CD8-positive, alpha-beta memory T cell (primary cell): ENCODE results near the gene KREMEN2. TPM values are rescaled to one million over a fixed set of nuclear protein-coding genes. Genes with fewer than 3 reads are reported as not detected.

Experiments
- CTCF ChIA-PET: fragments of 350-600 bp; sonication (Branson Sonifier 250); formaldehyde crosslinking; loops from one replicate; lab custom pipeline; 2021; ENCODE audit warnings: antibody characterized with exemption; lab: Charles Lee
- POLR2A ChIA-PET: fragments of 350-600 bp; sonication (Branson Sonifier 250); formaldehyde crosslinking; loops from one replicate; lab custom pipeline; 2021; ENCODE audit warnings: antibody characterized with exemption; lab: Charles Lee
- DNase-seq, 5 donors: peaks; one replicate each; pipeline versions ENCODE4 v3.0.0 to v3.0.0-alpha.2; 2020 to 2022; ENCODE audit warnings: mixed read lengths in 1 of 5
- H3K27ac ChIP-seq: one replicate; pipeline ENCODE4 v1.7.0; 2013; ENCODE audit warnings: low read depth, mild to moderate bottlenecking, low read length, moderate library complexity
- H3K27me3 ChIP-seq: 2 replicates; pipeline ENCODE4 v1.7.0; 2013; ENCODE audit warnings: low read length, mild to moderate bottlenecking; ENCODE audit not compliant: insufficient read depth, poor library complexity, severe bottlenecking
- H3K36me3 ChIP-seq: 2 replicates; pipeline ENCODE4 v1.7.0; 2013; ENCODE audit warnings: mild to moderate bottlenecking, low read length, moderate library complexity; ENCODE audit not compliant: insufficient read depth
- H3K4me1 ChIP-seq: 2 replicates; pipeline ENCODE4 v1.7.0; 2013; ENCODE audit warnings: mild to moderate bottlenecking, low read length, moderate library complexity; ENCODE audit not compliant: insufficient read depth
- H3K4me3 ChIP-seq: 2 replicates; pipeline ENCODE4 v1.7.0; 2013; ENCODE audit warnings: mild to moderate bottlenecking, low read length
- H3K9me3 ChIP-seq: 2 replicates; pipeline ENCODE4 v1.7.0; 2013; ENCODE audit warnings: mild to moderate bottlenecking, low read length
- H3K27ac Mint-ChIP-seq, 8 donors: one replicate each; pipeline ENCODE4 v1.8.0; 2020 to 2021; ENCODE audit warnings: mixed read lengths in 8 of 8, mild to moderate bottlenecking in 6 of 8, inconsistent platforms in 3 of 8, moderate library complexity in 3 of 8
- H3K27me3 Mint-ChIP-seq, 2 donors: one replicate each; pipeline ENCODE4 v1.8.0; 2020 to 2021; ENCODE audit warnings: mixed read lengths in 2 of 2, mild to moderate bottlenecking in 1 of 2, moderate library complexity in 1 of 2
- H3K36me3 Mint-ChIP-seq, 3 donors: one replicate each; pipeline ENCODE4 v1.8.0; 2020 to 2021; ENCODE audit warnings: mixed read lengths in 3 of 3, inconsistent platforms in 1 of 3, mild to moderate bottlenecking in 1 of 3
- H3K4me1 Mint-ChIP-seq, 3 donors: one replicate each; pipeline ENCODE4 v1.8.0; 2020 to 2021; ENCODE audit warnings: mixed read lengths in 3 of 3, inconsistent platforms in 1 of 3, mild to moderate bottlenecking in 1 of 3
- H3K4me3 Mint-ChIP-seq, 7 donors: one replicate each; pipeline ENCODE4 v1.8.0; 2020 to 2021; ENCODE audit warnings: mixed read lengths in 7 of 7, mild to moderate bottlenecking in 6 of 7, moderate library complexity in 4 of 7, inconsistent platforms in 2 of 7
- H3K9me3 Mint-ChIP-seq, 5 donors: one replicate each; pipeline ENCODE4 v1.8.0; 2020 to 2022; ENCODE audit warnings: mixed read lengths in 5 of 5, mild to moderate bottlenecking in 3 of 5, moderate library complexity in 2 of 5, inconsistent platforms in 1 of 5
- polyA plus RNA-seq: library from polyadenylated mRNA; unstranded; fragments of 300-500 nt; fragmentation: Illumina TruSeq; gene quantifications from one replicate; pipeline ENCODE4 v1.2.3, GENCODE V29; 2021
- total RNA-seq, 2 experiments: library from RNA; stranded (reverse); gene quantifications; one replicate each; pipeline ENCODE4 v1.2.3, GENCODE V29; 2021

Gene KREMEN2
- total and polyA plus RNA-seq, 3 experiments from 2014 or later = not detected

- DNase-seq = no peak
- Mint-ChIP-seq H3K27me3 (peaks cover 5 to 10% of the 10 kb centered on the region in 2 donors), H3K9me3 (peaks cover 0 to 2% (median 0%) of the 10 kb centered on the region in 5 donors), H3K27ac (no peak overlapping the region), H3K4me3 (no peak overlapping the region), H3K4me1 (peaks cover 0 to 7% (median 6%) of the 10 kb centered on the region in 3 donors), H3K36me3 (no peaks in the 10 kb centered on the region)
- Histone ChIP-seq H3K4me1 (no peaks in the 10 kb centered on the region), H3K36me3 (no peaks in the 10 kb centered on the region), H3K4me3 (no peak overlapping the region), H3K9me3 (no peaks in the 10 kb centered on the region), H3K27ac (no peak overlapping the region), H3K27me3 (no peaks in the 10 kb centered on the region)
- CTCF ChIA-PET = interaction anchor here (14.4 kb wide), 1 partner anchor 27 kb away, joined by 289 read pairs; the partner anchor contains the start of genes HCFC1R1, THOC6 and TNFRSF12A
- POLR2A ChIA-PET = interaction anchor here (1.1 kb wide), 1 partner anchor 19 kb away, joined by 3 read pairs; no protein-coding TSS in a partner anchor
Observed at GRCh38 chr16:2999929-3000328, 35.9 kb downstream of the KREMEN2 start.

GRCh38 chr16:3000540-3000939 lies 36.5 kb downstream of the KREMEN2 start:
- no peak overlapping the region for H3K27ac Mint-ChIP-seq
- peaks cover 0 to 8% (median 6%) of the 10 kb centered on the region in 3 donors for H3K4me1 Mint-ChIP-seq
- H3K4me3 Mint-ChIP-seq = no peak overlapping the region
- Histone ChIP-seq H3K27ac (no peak overlapping the region), H3K9me3 (no peaks in the 10 kb centered on the region), H3K4me1 (no peaks in the 10 kb centered on the region), H3K36me3 (no peaks in the 10 kb centered on the region), H3K4me3 (no peak overlapping the region), H3K27me3 (no peaks in the 10 kb centered on the region)
- H3K36me3 Mint-ChIP-seq = no peaks in the 10 kb centered on the region
- H3K9me3 Mint-ChIP-seq = peaks cover 0 to 2% (median 0%) of the 10 kb centered on the region in 5 donors
- no peak for DNase-seq
- H3K27me3 Mint-ChIP-seq = peaks cover 8 to 10% of the 10 kb centered on the region in 2 donors
- ChIA-PET CTCF (interaction anchor here (14.4 kb wide), 1 partner anchor 26 kb away, joined by 289 read pairs; the partner anchor contains the start of genes HCFC1R1, THOC6 and TNFRSF12A), POLR2A (interaction anchor here (1.1 kb wide), 1 partner anchor 19 kb away, joined by 3 read pairs; no protein-coding TSS in a partner anchor)

GRCh38 chr16:3001316-3001715 lies 37.2 kb downstream of the KREMEN2 start:
- ChIA-PET POLR2A (no interaction called here), CTCF (interaction anchor here (1.0 to 14.4 kb wide), 2 partner anchors 26 to 164 kb away, joined by 3 to 289 read pairs; partner anchors contain the start of genes HCFC1R1, THOC6 and TNFRSF12A)
- no peaks in the 10 kb centered on the region for H3K4me1 ChIP-seq
- H3K27ac ChIP-seq = no peak overlapping the region
- H3K9me3 ChIP-seq = no peaks in the 10 kb centered on the region
- H3K27ac Mint-ChIP-seq = no peak overlapping the region
- H3K4me3 ChIP-seq = no peak overlapping the region
- no peak for DNase-seq
- peaks cover 0 to 8% (median 6%) of the 10 kb centered on the region in 3 donors for H3K4me1 Mint-ChIP-seq
- H3K36me3 ChIP-seq = no peaks in the 10 kb centered on the region
- no peak overlapping the region for H3K4me3 Mint-ChIP-seq
- H3K36me3 Mint-ChIP-seq = no peaks in the 10 kb centered on the region
- H3K9me3 Mint-ChIP-seq = peaks cover 0 to 2% (median 0%) of the 10 kb centered on the region in 5 donors
- H3K27me3 Mint-ChIP-seq = peaks cover 8 to 10% of the 10 kb centered on the region in 2 donors
- no peaks in the 10 kb centered on the region for H3K27me3 ChIP-seq

GRCh38 chr16:3003582-3004270 lies 39.7 kb downstream of the KREMEN2 start:
- peaks cover 0 to 2% (median 0%) of the 10 kb centered on the region in 5 donors for H3K9me3 Mint-ChIP-seq
- DNase-seq = peak; percentile 91 to 97 (median 96)
- Histone ChIP-seq H3K36me3 (no peaks in the 10 kb centered on the region), H3K4me3 (no peak overlapping the region), H3K9me3 (no peaks in the 10 kb centered on the region), H3K27me3 (no peaks in the 10 kb centered on the region), H3K4me1 (peaks cover 17% of the 10 kb centered on the region), H3K27ac (no peak overlapping the region)
- H3K27ac Mint-ChIP-seq = peak overlapping the region in 4 of 8 donors; percentile 8 to 79 (median 50)
- peak overlapping the region; percentile 66 to 88 (median 79) for H3K4me3 Mint-ChIP-seq
- ChIA-PET POLR2A (interaction anchor here (0.7 to 1.0 kb wide), 6 partner anchors 16 to 55 kb away, joined by 3 to 7 read pairs (median 4); partner anchors contain the start of gene TNFRSF12A), CTCF (interaction anchor here (0.7 to 14.4 kb wide), 18 partner anchors 8 to 162 kb away, joined by 3 to 289 read pairs (median 4); partner anchors contain the start of genes HCFC1R1, IL32, THOC6 and TNFRSF12A)
- H3K27me3 Mint-ChIP-seq = peaks cover 8 to 13% of the 10 kb centered on the region in 2 donors
- H3K4me1 Mint-ChIP-seq = peaks cover 22 to 31% (median 27%) of the 10 kb centered on the region in 3 donors
- no peaks in the 10 kb centered on the region for H3K36me3 Mint-ChIP-seq

- Histone ChIP-seq H3K9me3 (no peaks in the 10 kb centered on the region), H3K4me3 (no peak overlapping the region), H3K27ac (no peak overlapping the region), H3K36me3 (no peaks in the 10 kb centered on the region), H3K27me3 (no peaks in the 10 kb centered on the region), H3K4me1 (peaks cover 22% of the 10 kb centered on the region)
- Mint-ChIP-seq H3K27ac (peak overlapping the region in 1 of 8 donors; percentile 79), H3K36me3 (no peaks in the 10 kb centered on the region), H3K27me3 (peaks cover 8 to 9% of the 10 kb centered on the region in 2 donors), H3K9me3 (peaks cover 0 to 2% (median 0%) of the 10 kb centered on the region in 5 donors), H3K4me3 (no peak overlapping the region), H3K4me1 (peaks cover 24 to 34% (median 28%) of the 10 kb centered on the region in 3 donors)
- no peak for DNase-seq
- POLR2A ChIA-PET = interaction anchor here (0.7 to 1.0 kb wide), 6 partner anchors 16 to 54 kb away, joined by 3 to 7 read pairs (median 4); partner anchors contain the start of gene TNFRSF12A
- CTCF ChIA-PET = interaction anchor here (0.7 to 14.4 kb wide), 18 partner anchors 8 to 162 kb away, joined by 3 to 289 read pairs (median 4); partner anchors contain the start of genes HCFC1R1, IL32, THOC6 and TNFRSF12A
Observed at GRCh38 chr16:3004319-3004718, 40.2 kb downstream of the KREMEN2 start.

GRCh38 chr16:3004781-3005284 lies 40.8 kb downstream of the KREMEN2 start:
- Histone ChIP-seq H3K27me3 (no peaks in the 10 kb centered on the region), H3K4me1 (peaks cover 22% of the 10 kb centered on the region), H3K4me3 (no peak overlapping the region), H3K36me3 (no peaks in the 10 kb centered on the region), H3K27ac (peak overlapping the region; percentile 59), H3K9me3 (no peaks in the 10 kb centered on the region)
- ChIA-PET CTCF (interaction anchor here (1.3 to 14.4 kb wide), 4 partner anchors 22 to 146 kb away, joined by 3 to 289 read pairs (median 15); partner anchors contain the start of genes HCFC1R1, THOC6 and TNFRSF12A), POLR2A (no interaction called here)
- no peak for DNase-seq
- H3K27me3 Mint-ChIP-seq = peaks cover 8 to 9% of the 10 kb centered on the region in 2 donors
- peaks cover 0 to 2% (median 0%) of the 10 kb centered on the region in 5 donors for H3K9me3 Mint-ChIP-seq
- H3K4me1 Mint-ChIP-seq = peaks cover 24 to 34% (median 28%) of the 10 kb centered on the region in 3 donors
- no peaks in the 10 kb centered on the region for H3K36me3 Mint-ChIP-seq
- no peak overlapping the region for H3K27ac Mint-ChIP-seq
- H3K4me3 Mint-ChIP-seq = peak overlapping the region; percentile 40 to 83 (median 61)

GRCh38 chr16:3007059-3007956 lies 43.2 kb downstream of the KREMEN2 start:
- H3K27ac Mint-ChIP-seq = peak overlapping the region in 5 of 8 donors; percentile 43 to 63 (median 46)
- no peak for DNase-seq
- peaks cover 7 to 8% of the 10 kb centered on the region in 2 donors for H3K27me3 Mint-ChIP-seq
- H3K9me3 Mint-ChIP-seq = no peaks in the 10 kb centered on the region
- H3K36me3 Mint-ChIP-seq = no peaks in the 10 kb centered on the region
- CTCF ChIA-PET = interaction anchor here (0.8 to 14.4 kb wide), 8 partner anchors 10 to 164 kb away, joined by 3 to 289 read pairs (median 4); partner anchors contain the start of genes HCFC1R1, THOC6, TNFRSF12A and ZNF213
- Histone ChIP-seq H3K4me1 (peaks cover 22% of the 10 kb centered on the region), H3K4me3 (no peak overlapping the region), H3K9me3 (no peaks in the 10 kb centered on the region), H3K27me3 (peaks cover 3% of the 10 kb centered on the region), H3K27ac (peak overlapping the region; percentile 60), H3K36me3 (no peaks in the 10 kb centered on the region)
- H3K4me3 Mint-ChIP-seq = peak overlapping the region; percentile 69 to 85 (median 72)
- POLR2A ChIA-PET = interaction anchor here (1.1 kb wide), 1 partner anchor 13 kb away, joined by 4 read pairs; the partner anchor contains the start of gene TNFRSF12A
- H3K4me1 Mint-ChIP-seq = peaks cover 24 to 36% (median 28%) of the 10 kb centered on the region in 3 donors
